Activated CD8-positive, alpha-beta memory T cell treated with anti-CD3 and anti-CD28 coated beads, Interleukin-2, amount 50 U/mL, for 1 hour (primary cell): ENCODE measurements around the gene CDR2L.

Experiments
- DNase-seq: peaks from one replicate; pipeline ENCODE4 v3.0.0-alpha.2; 2020; ENCODE audit errors: extremely low read depth

The CDR2L gene

GRCh38 chr17:74987418-74987908, at the start of gene CDR2L:
Gene CDR2L, plus strand, starts transcription at chr17:74987632. Its CDS starts 412 bp downstream, at chr17:74988044.
- peak; percentile 68 for DNase-seq

GRCh38 chr17:74938194-74938950, 49.1 kb upstream of the CDR2L start:
- no peak for DNase-seq

- no peak for DNase-seq
Measured at GRCh38 chr17:74939534-74939933, 47.9 kb upstream of the CDR2L start.

- DNase-seq: no peak
Measured at GRCh38 chr17:74941128-74941725, 46.2 kb upstream of the CDR2L start.

GRCh38 chr17:74943808-74944522, 43.5 kb upstream of the CDR2L start:
- no peak for DNase-seq

- no peak for DNase-seq
Measured at GRCh38 chr17:74945543-74945942, 41.9 kb upstream of the CDR2L start.

GRCh38 chr17:74946641-74947040, 40.8 kb upstream of the CDR2L start:
- DNase-seq: no peak

GRCh38 chr17:74947041-74947754, 40.2 kb upstream of the CDR2L start:
- DNase-seq: no peak

GRCh38 chr17:74949455-74950115, 37.8 kb upstream of the CDR2L start:
- DNase-seq: no peak

GRCh38 chr17:74950207-74950606, 37.2 kb upstream of the CDR2L start:
- no peak for DNase-seq

- no peak for DNase-seq
Measured at GRCh38 chr17:74951065-74951464, 36.4 kb upstream of the CDR2L start.

- no peak for DNase-seq
Measured at GRCh38 chr17:74951680-74952421, 35.6 kb upstream of the CDR2L start.

GRCh38 chr17:74952431-74953133, 34.9 kb upstream of the CDR2L start:
- DNase-seq: no peak

GRCh38 chr17:74953134-74953687, 34.2 kb upstream of the CDR2L start:
- DNase-seq: no peak

- DNase-seq: no peak
Measured at GRCh38 chr17:74954115-74954514, 33.3 kb upstream of the CDR2L start.

- no peak for DNase-seq
Measured at GRCh38 chr17:74954665-74955421, 32.6 kb upstream of the CDR2L start.

GRCh38 chr17:74956093-74956492, 31.3 kb upstream of the CDR2L start:
- no peak for DNase-seq

GRCh38 chr17:74957935-74958740, 29.3 kb upstream of the CDR2L start:
- no peak for DNase-seq
